Endothelial cell of umbilical vein (primary cell): ENCODE data around the gene GAS7. TPM values are rescaled to one million over a fixed set of nuclear protein-coding genes. Genes with fewer than 3 reads are reported as not detected.

Source experiments
- BruUV-seq: library from RNA; stranded (reverse); fragments of 400-500 nt; replicated peaks from 2 replicates; lab custom pipeline; 2021; lab: Mats Ljungman, UMichigan
- CTCF ChIA-PET: fragments of 300-600, 350-600 bp; sonication (Branson Sonifier 250); formaldehyde crosslinking; loops from one replicate; lab custom pipeline; 2021; ENCODE audit warnings: antibody characterized with exemption, inconsistent platforms; lab: Charles Lee
- POLR2A ChIA-PET: fragments of 300-600, 350-600 bp; sonication (Branson Sonifier 250); formaldehyde crosslinking; loops from one replicate; lab custom pipeline; 2021; ENCODE audit warnings: antibody characterized with exemption, inconsistent platforms; lab: Charles Lee
- DNase-seq: peaks from one replicate; pipeline ENCODE4 v3.0.0-alpha.2; 2011; ENCODE audit warnings: low read depth, low spot score
- FAIRE-seq: peaks from 2 replicates; lab custom pipeline; 2011; peaks lifted over from hg19 to GRCh38; lab: Jason Lieb, UNC
- H2AFZ ChIP-seq: 2 replicates; pipeline ENCODE4 v1.6.0; 2012; ENCODE audit warnings: low read depth, low read length, control low read depth, inconsistent platforms
- H3K27ac ChIP-seq: 2 replicates; pipeline ENCODE4 v1.5.1; 2011; ENCODE audit warnings: low read depth, mild to moderate bottlenecking, control low read depth, low read length, moderate library complexity; ENCODE audit not compliant: insufficient read depth
- H3K27me3 ChIP-seq, 2 experiments: 2 replicates each; pipeline versions ENCODE4 v1.6.0 to v1.6.1; 2011; ENCODE audit warnings: low read length in 2 of 2, mixed read lengths in 1 of 2; ENCODE audit not compliant: control insufficient read depth in 2 of 2, insufficient read depth in 2 of 2
- H3K36me3 ChIP-seq, 2 experiments: 2 replicates in 1 of 2; 3 replicates in 1 of 2; pipeline ENCODE4 v1.5.1; 2011; ENCODE audit warnings: low read length in 2 of 2, mild to moderate bottlenecking in 1 of 2, moderate library complexity in 1 of 2; ENCODE audit not compliant: control insufficient read depth in 2 of 2, insufficient read depth in 2 of 2; ENCODE audit errors: extremely low read depth in 1 of 2
- H3K4me1 ChIP-seq: 3 replicates; pipeline ENCODE4 v1.5.1; 2011; ENCODE audit warnings: mild to moderate bottlenecking, low read length; ENCODE audit not compliant: control insufficient read depth, insufficient read depth; ENCODE audit errors: extremely low read depth
- H3K4me2 ChIP-seq: 2 replicates; pipeline ENCODE4 v1.6.1; 2011; ENCODE audit warnings: low read length, control low read depth, mixed read lengths; ENCODE audit not compliant: insufficient read depth
- H3K4me3 ChIP-seq, 3 experiments: fragments of 200-600 bp in 1 of 3; sonication (generic), shearing (Covaris generic) in 1 of 3; replicated peaks in 1 of 3; 2 replicates each; pipeline ENCODE4 v1.5.1; 2011 to 2016; ENCODE audit warnings: control low read depth in 3 of 3, low read length in 3 of 3, mild to moderate bottlenecking in 2 of 3, inconsistent platforms in 1 of 3, low read depth in 1 of 3, moderate library complexity in 1 of 3; ENCODE audit not compliant: insufficient read depth in 1 of 3
- H3K79me2 ChIP-seq: 2 replicates; pipeline ENCODE4 v1.6.0; 2012; ENCODE audit warnings: low read length, inconsistent platforms; ENCODE audit not compliant: control insufficient read depth, insufficient read depth
- H3K9ac ChIP-seq: replicated peaks from 2 replicates; pipeline ENCODE3; 2011; ENCODE audit warnings: low read length, control low read depth; ENCODE audit not compliant: insufficient read depth; ENCODE audit errors: extremely low read depth
- H3K9me1 ChIP-seq: replicated peaks from 3 replicates; pipeline ENCODE4 v1.6.0; 2011; ENCODE audit warnings: mild to moderate bottlenecking, low read length; ENCODE audit not compliant: control insufficient read depth, insufficient read depth; ENCODE audit errors: extremely low read depth
- H3K9me3 ChIP-seq: replicated peaks from 2 replicates; pipeline ENCODE4 v1.5.1; 2012; ENCODE audit warnings: low read length, inconsistent platforms; ENCODE audit not compliant: control insufficient read depth, insufficient read depth
- H4K20me1 ChIP-seq: replicated peaks from 2 replicates; pipeline ENCODE3; 2011; ENCODE audit warnings: mild to moderate bottlenecking, low read length; ENCODE audit not compliant: control insufficient read depth, insufficient read depth; ENCODE audit errors: extremely low read depth
- EZH2 ChIP-seq: IDR thresholded peaks from 2 replicates; pipeline ENCODE4 v1.6.1; 2012; ENCODE audit warnings: borderline replicate concordance, low read depth, mild to moderate bottlenecking, moderate library complexity, low read length, inconsistent platforms; ENCODE audit not compliant: severe bottlenecking
- FOS ChIP-seq: IDR thresholded peaks from 2 replicates; pipeline ENCODE4 v1.6.1; 2011; ENCODE audit warnings: mild to moderate bottlenecking, low read length, moderate library complexity, borderline replicate concordance; ENCODE audit not compliant: insufficient read depth
- GATA2 ChIP-seq: IDR thresholded peaks from 2 replicates; pipeline ENCODE4 v1.7.0; 2011; ENCODE audit warnings: low read depth, mild to moderate bottlenecking, moderate library complexity, mixed read lengths, low read length; ENCODE audit not compliant: insufficient read length, insufficient read depth
- JUN ChIP-seq: IDR thresholded peaks from 2 replicates; pipeline ENCODE4 v1.6.1; 2011; ENCODE audit warnings: borderline replicate concordance, low read depth; ENCODE audit not compliant: insufficient read length, insufficient read depth
- MAX ChIP-seq: IDR thresholded peaks from 2 replicates; pipeline ENCODE4 v1.6.1; 2011; ENCODE audit not compliant: insufficient read depth, insufficient read length
- MYC ChIP-seq: IDR thresholded peaks from one replicate; pipeline ENCODE4 v1.6.1; 2011; ENCODE audit warnings: mild to moderate bottlenecking, low read depth, low read length
- POLR2A ChIP-seq: IDR thresholded peaks from 2 replicates; pipeline ENCODE4 v1.6.1; 2012; ENCODE audit warnings: low read depth, mild to moderate bottlenecking, control low read depth, low read length
- POLR2AphosphoS5 ChIP-seq: IDR thresholded peaks from 2 replicates; pipeline ENCODE4 v1.6.1; 2012; ENCODE audit warnings: low read depth, mild to moderate bottlenecking, control low read depth, low read length, moderate library complexity; ENCODE audit not compliant: insufficient read depth
- dilution Hi-C: fragments of 300-500 bp; cut with MboI; formaldehyde crosslinking; loops from one replicate; pipeline ENCODE4 v1.15.0; 2019; ENCODE audit warnings: low sequenced_read_pairs; ENCODE audit not compliant: extremely low pct_ligation_motif_present
- intact Hi-C: fragments of 100-400 bp; cut with micrococcal nuclease; formaldehyde crosslinking; loops from one replicate; pipeline ENCODE4 v1.10.0; 2022
- polyA plus RNA-seq, 4 experiments: library from polyadenylated mRNA; depleted of rRNA in 3 of 4; stranded (reverse) in 3 of 4; unstranded in 1 of 4; fragments of >200 nt; gene quantifications; 2 replicates each; pipeline versions ENCODE4 v1.2.1 to v1.2.3, GENCODE V29; 2011 to 2012; ENCODE audit warnings: missing spikeins in 1 of 4
- total RNA-seq: library from RNA; stranded (reverse); gene quantifications from 2 replicates; pipeline ENCODE4 v1.2.3, GENCODE V29; 2021
- TF ChIP-seq, protein P1 (sequence below), 2 donors: IDR thresholded peaks; 1 replicate in 1 of 2; 2 replicates in 1 of 2; pipeline ENCODE4 v1.5.1; 2011; ENCODE audit warnings: low read length in 2 of 2, mild to moderate bottlenecking in 2 of 2, moderate library complexity in 2 of 2, control low read depth in 1 of 2, inconsistent platforms in 1 of 2, low read depth in 1 of 2; ENCODE audit not compliant: insufficient read depth in 1 of 2; ENCODE audit errors: extremely low read depth in 1 of 2

GAS7 gene
- total and polyA plus RNA-seq, 2 donors (not counting 3 experiments of a cell fraction or from before 2014, with no cell fraction given), result not detected

DNA sequence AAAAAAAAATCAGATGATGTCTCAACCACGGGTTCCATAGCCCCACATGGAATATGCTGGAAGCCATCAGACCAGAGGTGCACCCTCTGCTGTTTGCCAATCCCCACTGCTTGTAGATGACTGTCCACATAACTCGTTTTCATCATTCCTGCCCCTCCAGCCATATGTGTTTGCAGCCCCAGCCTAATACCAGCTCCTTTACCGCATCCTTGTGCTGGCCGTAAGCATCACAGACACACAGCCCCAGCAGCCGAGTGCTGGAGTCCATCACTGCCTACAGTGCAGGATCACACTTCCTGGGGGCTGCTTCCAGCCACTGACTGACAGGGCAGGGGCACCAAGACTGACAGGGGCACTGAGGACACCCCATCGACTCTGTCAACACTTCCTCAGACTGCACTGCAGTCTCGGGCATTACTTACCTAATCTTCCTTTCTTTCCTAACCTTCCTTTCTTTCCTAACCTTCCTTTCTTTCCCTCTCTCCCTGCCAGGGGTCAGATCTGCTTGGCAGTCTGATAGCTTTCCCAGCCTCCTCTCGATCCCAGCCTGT, 298.3 kb downstream of the GAS7 start:
- no peak overlapping the region for H3K4me2 ChIP-seq
- no peaks in the 10 kb centered on the region for H3K36me3 ChIP-seq
- no TSS peak for BruUV-seq
- H3K4me3 ChIP-seq, result no peak overlapping the region
- no peak for DNase-seq
- H3K79me2 ChIP-seq, result no peaks in the 10 kb centered on the region
- no peaks in the 10 kb centered on the region for H3K9me1 ChIP-seq
- H3K9ac ChIP-seq, result no peak overlapping the region
- FAIRE-seq, result no peak
- no peaks in the 10 kb centered on the region for H3K4me1 ChIP-seq
- TF ChIP-seq EZH2 (no peak), JUN (no peak), FOS (no peak), MYC (no peak), GATA2 (no peak), MAX (no peak), POLR2AphosphoS5 (no peak), POLR2A (no peak)
- TF ChIP-seq, protein P1, sequence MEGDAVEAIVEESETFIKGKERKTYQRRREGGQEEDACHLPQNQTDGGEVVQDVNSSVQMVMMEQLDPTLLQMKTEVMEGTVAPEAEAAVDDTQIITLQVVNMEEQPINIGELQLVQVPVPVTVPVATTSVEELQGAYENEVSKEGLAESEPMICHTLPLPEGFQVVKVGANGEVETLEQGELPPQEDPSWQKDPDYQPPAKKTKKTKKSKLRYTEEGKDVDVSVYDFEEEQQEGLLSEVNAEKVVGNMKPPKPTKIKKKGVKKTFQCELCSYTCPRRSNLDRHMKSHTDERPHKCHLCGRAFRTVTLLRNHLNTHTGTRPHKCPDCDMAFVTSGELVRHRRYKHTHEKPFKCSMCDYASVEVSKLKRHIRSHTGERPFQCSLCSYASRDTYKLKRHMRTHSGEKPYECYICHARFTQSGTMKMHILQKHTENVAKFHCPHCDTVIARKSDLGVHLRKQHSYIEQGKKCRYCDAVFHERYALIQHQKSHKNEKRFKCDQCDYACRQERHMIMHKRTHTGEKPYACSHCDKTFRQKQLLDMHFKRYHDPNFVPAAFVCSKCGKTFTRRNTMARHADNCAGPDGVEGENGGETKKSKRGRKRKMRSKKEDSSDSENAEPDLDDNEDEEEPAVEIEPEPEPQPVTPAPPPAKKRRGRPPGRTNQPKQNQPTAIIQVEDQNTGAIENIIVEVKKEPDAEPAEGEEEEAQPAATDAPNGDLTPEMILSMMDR (IDR thresholded peaks at IDR 0.05; ENCODE audit: extremely low read depth in 1 of 2, insufficient read depth in 1 of 2, low read depth in 1 of 2, low read length in 2 of 2), result no peak
- dilution Hi-C loops (no loop called here), intact Hi-C loops (no loop called here)
- H3K27me3 ChIP-seq, result no peaks in the 10 kb centered on the region
- H3K27ac ChIP-seq, result no peak overlapping the region
- H2AFZ ChIP-seq, result no peak overlapping the region
- no peaks in the 10 kb centered on the region for H4K20me1 ChIP-seq
- ChIA-PET CTCF (no interaction called here), POLR2A (no interaction called here)
- H3K9me3 ChIP-seq, result peaks cover 11% of the 10 kb centered on the region
